Gastroesophageal sphincter (tissue), 3 donors: ENCODE measurements around the gene EIF3B.

ENCODE experiments used
- POLR2A ChIP-seq, 2 donors: fragments of 450-650 bp; IDR thresholded peaks; one replicate each; pipeline ENCODE4 v1.6.1; 2017; ENCODE audit warnings: antibody characterized with exemption in 2 of 2, mild to moderate bottlenecking in 2 of 2, moderate library complexity in 1 of 2
- POLR2AphosphoS5 ChIP-seq: sonication (generic); formaldehyde crosslinking; IDR thresholded peaks from one replicate; pipeline ENCODE4 v1.6.1; 2017; ENCODE audit warnings: antibody characterized with exemption
- TF ChIP-seq, protein P1 (sequence below), 4 experiments: fragments of 200-600 bp in 2 of 4; fragments of 450-650 bp in 2 of 4; sonication (generic) in 1 of 4; IDR thresholded peaks; one replicate each; pipeline ENCODE4 v1.5.1; 2017 to 2019; ENCODE audit warnings: antibody characterized with exemption in 4 of 4, mild to moderate bottlenecking in 2 of 4, moderate library complexity in 2 of 4

DNA sequence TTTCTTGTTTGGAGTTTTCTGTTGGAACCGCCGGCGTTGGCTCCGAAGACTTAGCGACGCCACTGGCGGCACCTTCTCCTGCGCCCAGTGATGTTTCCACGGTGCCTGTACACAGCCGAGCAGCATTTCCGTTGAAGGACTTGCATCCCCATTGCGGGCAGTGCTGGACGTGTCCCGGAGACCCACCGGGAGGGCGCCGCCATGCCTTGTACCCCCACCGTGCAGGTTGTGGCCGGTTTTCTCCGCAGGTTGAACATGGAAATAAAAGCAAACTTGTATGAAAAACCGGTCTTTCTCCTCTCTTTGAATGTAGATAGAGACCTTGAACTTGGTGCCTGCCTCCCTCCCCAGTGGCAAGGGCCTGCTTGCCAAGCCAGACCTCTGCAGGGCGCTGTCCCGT lies 25.8 kb downstream of the EIF3B start:
- TF ChIP-seq, protein P1, sequence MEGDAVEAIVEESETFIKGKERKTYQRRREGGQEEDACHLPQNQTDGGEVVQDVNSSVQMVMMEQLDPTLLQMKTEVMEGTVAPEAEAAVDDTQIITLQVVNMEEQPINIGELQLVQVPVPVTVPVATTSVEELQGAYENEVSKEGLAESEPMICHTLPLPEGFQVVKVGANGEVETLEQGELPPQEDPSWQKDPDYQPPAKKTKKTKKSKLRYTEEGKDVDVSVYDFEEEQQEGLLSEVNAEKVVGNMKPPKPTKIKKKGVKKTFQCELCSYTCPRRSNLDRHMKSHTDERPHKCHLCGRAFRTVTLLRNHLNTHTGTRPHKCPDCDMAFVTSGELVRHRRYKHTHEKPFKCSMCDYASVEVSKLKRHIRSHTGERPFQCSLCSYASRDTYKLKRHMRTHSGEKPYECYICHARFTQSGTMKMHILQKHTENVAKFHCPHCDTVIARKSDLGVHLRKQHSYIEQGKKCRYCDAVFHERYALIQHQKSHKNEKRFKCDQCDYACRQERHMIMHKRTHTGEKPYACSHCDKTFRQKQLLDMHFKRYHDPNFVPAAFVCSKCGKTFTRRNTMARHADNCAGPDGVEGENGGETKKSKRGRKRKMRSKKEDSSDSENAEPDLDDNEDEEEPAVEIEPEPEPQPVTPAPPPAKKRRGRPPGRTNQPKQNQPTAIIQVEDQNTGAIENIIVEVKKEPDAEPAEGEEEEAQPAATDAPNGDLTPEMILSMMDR (IDR thresholded peaks at IDR 0.05) = no peak
- TF ChIP-seq POLR2A (IDR thresholded peaks at IDR 0.05) = no peak
- TF ChIP-seq POLR2AphosphoS5 = no peak
